ELR (cell line): ENCODE data around the gene WDR7.
A peak's percentile ranks its signal among the peaks of the same experiment; 100 is the strongest.

Experiments
- DNase-seq: peaks from one replicate; pipeline ENCODE4 v3.0.0-alpha.2; 2015; ENCODE audit warnings: low read depth

Gene WDR7

GRCh38 chr18:57081899-57082298, 430.7 kb downstream of the WDR7 start:
- DNase-seq = no peak

- no peak for DNase-seq
These were observed 432.3 kb downstream of the WDR7 start for GRCh38 chr18:57083485-57083884.

GRCh38 chr18:57084331-57085271, 433.4 kb downstream of the WDR7 start:
- peak; percentile 41 for DNase-seq

- no peak for DNase-seq
These were observed 434.2 kb downstream of the WDR7 start for GRCh38 chr18:57085371-57085770.

- no peak for DNase-seq
These were observed 435.0 kb downstream of the WDR7 start for GRCh38 chr18:57086163-57086562.
